Activated naive CD4-positive, alpha-beta T cell treated with anti-CD3 and anti-CD28 coated beads, Interleukin-2, amount 50 U/mL, for 24 hours (primary cell): ENCODE measurements around the gene ELP4.

Experiments
- H3K27ac Mint-ChIP-seq: one replicate; pipeline ENCODE4 v1.8.0; 2021; ENCODE audit warnings: mild to moderate bottlenecking, mixed read lengths
- H3K27me3 Mint-ChIP-seq: one replicate; pipeline ENCODE4 v1.8.0; 2021; ENCODE audit warnings: mixed read lengths
- H3K36me3 Mint-ChIP-seq: one replicate; pipeline ENCODE4 v1.8.0; 2021; ENCODE audit warnings: mixed read lengths
- H3K4me1 Mint-ChIP-seq: one replicate; pipeline ENCODE4 v1.8.0; 2021; ENCODE audit warnings: mixed read lengths
- H3K4me3 Mint-ChIP-seq: one replicate; pipeline ENCODE4 v1.8.0; 2021; ENCODE audit warnings: mild to moderate bottlenecking, mixed read lengths
- H3K9me3 Mint-ChIP-seq: one replicate; pipeline ENCODE4 v1.8.0; 2021; ENCODE audit warnings: mixed read lengths

Gene ELP4

DNA sequence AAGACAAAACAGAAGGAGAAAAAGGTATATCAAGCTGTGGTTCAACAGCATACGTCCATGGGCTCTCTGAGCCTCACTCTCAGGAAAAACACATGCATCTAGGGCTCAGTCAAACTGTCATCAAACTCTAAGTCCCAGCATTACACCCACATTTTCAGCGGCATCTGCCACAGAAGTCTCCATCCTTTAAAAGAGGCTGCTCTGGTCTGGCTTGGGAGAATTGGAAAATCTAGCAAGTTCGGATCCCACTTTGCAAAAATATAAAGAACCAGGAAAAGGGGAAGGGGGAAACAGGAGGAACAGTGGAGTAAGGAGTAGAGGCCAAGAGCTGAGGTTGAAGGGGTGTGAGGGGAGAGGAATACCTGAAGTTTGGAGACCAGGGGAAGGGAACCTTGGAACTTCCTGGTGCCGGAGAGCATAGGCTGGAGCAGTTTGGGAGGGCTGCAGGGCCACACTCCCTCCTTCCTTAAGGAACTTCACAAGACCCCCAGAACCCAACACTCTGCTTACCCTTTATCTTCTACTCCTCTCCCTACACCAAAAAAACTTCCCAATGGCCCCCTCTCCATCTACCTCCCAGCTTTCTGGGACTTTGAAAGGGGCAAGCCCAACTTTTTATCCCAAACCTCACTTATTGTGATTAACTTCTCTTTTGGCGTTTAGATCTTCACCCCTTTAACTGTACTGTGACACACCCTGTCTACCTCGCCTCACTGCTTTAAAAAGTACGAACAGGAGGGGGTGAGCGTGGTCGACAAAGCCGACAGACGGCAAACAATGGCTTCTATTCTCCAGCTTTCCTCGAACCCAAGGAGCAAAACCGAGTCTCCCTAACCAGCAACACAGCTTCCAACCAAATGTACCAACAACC lies 297.6 kb downstream of the ELP4 start:
- Mint-ChIP-seq H3K36me3 (peaks cover 6% of the 10 kb centered on the region), H3K27ac (no peak overlapping the region), H3K4me1 (peaks cover 57% of the 10 kb centered on the region), H3K27me3 (peaks cover 74% of the 10 kb centered on the region), H3K4me3 (no peak overlapping the region), H3K9me3 (peaks cover 5% of the 10 kb centered on the region)

DNA sequence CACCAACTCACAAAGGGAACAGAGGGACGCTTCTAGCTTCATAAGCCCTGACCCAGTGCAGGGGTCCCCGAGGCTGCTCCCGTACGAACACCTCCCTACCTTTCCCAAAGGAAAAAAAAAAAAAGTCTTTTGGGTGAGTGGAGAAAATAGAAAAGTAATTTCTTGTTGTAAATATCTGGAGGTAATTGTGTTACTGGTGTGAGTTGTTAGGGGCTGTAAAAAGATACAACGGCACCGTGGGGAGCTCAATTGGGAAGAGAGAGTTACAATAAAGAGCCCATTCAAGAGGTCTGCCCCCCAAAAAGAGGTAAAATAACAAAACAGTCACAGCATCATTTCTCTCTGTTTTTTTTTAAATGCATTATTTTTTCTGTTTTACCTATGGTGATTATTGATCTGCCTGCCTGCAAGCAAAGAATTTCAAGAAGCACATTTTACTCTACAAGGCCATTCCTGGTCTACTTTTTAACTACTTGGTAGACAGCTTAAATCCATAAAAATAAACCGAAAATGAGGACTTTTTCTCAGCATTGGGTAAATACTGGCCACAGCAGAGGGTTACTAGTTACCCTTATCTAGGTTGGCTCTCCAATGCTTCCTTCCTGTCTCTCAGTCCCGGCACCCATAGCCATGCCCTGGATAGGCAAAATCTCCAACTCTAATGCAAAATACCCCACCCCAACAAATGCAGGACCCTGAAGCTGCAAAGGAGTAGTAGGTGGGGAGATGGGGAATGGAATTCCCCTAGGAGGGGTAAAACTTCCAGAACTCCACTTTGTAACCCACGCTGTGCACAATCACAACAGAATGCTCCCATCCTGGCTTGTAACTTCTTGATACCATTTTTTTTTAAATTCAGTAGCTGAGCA lies 298.5 kb downstream of the ELP4 start:
- Mint-ChIP-seq H3K36me3 (peaks cover 8% of the 10 kb centered on the region), H3K27me3 (peaks cover 72% of the 10 kb centered on the region), H3K4me3 (no peak overlapping the region), H3K4me1 (peaks cover 59% of the 10 kb centered on the region), H3K9me3 (peaks cover 5% of the 10 kb centered on the region), H3K27ac (no peak overlapping the region)

DNA sequence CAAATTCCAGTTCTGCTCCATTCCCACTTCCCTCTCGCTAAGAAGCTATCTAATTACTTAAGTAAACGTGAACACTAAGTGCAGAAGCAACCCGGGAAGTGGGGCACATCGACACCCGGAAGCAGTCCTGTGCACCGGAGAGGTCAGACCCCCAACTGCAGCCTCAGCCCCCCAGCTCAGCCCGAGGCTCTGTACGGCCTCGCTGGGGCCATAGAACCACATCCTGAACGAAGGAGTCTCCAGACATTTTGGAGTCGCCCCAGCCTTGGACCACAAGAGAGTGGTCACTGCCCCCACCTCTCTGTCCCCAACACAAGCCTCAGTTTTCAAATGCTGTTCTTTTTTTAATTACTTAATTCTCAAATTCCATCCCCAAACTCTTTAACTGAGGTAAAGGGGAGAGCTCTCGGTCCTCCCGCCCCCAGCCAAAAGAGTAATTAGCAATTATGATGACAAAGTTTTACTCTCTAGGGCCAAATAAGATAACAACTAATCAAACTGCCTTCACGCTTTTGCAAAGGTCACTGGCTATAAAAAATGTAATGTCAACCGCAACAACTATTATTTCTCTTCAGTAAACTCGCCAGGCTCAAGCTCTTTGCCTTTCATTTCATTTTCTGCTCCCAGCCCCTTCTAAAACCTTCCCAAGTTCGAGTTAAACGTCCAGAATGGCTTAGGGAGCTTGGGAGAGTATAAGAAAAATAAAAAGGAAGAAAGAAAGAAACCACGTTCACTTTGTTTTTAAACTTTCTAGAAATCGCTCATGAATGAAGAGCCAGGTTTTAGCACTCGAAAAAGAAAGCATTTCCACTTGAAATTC lies 299.4 kb downstream of the ELP4 start:
- peaks cover 56% of the 10 kb centered on the region for H3K4me1 Mint-ChIP-seq
- peak overlapping the region; percentile 76 for H3K4me3 Mint-ChIP-seq
- no peak overlapping the region for H3K27ac Mint-ChIP-seq
- H3K9me3 Mint-ChIP-seq: no peaks in the 10 kb centered on the region
- H3K27me3 Mint-ChIP-seq: peaks cover 65% of the 10 kb centered on the region
- peaks cover 5% of the 10 kb centered on the region for H3K36me3 Mint-ChIP-seq

DNA sequence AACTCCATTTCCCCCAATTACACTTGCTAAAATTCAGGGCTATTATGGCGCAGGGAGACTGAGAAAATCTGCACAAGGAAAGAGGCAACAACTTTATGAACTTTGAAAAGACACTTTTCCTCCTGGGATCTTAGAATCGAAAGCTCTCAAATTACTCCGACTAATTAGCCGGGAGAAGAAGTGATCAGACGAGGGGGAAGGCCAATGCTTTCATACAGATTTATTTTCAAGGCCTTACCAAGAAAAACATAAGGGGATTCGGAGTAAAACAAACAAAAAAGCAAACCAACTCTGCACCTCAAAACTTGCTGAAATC lies 299.9 kb downstream of the ELP4 start:
- peak overlapping the region; percentile 6 for H3K27ac Mint-ChIP-seq
- no peaks in the 10 kb centered on the region for H3K9me3 Mint-ChIP-seq
- H3K4me3 Mint-ChIP-seq: peak overlapping the region; percentile 76
- H3K36me3 Mint-ChIP-seq: peaks cover 5% of the 10 kb centered on the region
- H3K27me3 Mint-ChIP-seq: peaks cover 63% of the 10 kb centered on the region
- H3K4me1 Mint-ChIP-seq: peaks cover 54% of the 10 kb centered on the region

DNA sequence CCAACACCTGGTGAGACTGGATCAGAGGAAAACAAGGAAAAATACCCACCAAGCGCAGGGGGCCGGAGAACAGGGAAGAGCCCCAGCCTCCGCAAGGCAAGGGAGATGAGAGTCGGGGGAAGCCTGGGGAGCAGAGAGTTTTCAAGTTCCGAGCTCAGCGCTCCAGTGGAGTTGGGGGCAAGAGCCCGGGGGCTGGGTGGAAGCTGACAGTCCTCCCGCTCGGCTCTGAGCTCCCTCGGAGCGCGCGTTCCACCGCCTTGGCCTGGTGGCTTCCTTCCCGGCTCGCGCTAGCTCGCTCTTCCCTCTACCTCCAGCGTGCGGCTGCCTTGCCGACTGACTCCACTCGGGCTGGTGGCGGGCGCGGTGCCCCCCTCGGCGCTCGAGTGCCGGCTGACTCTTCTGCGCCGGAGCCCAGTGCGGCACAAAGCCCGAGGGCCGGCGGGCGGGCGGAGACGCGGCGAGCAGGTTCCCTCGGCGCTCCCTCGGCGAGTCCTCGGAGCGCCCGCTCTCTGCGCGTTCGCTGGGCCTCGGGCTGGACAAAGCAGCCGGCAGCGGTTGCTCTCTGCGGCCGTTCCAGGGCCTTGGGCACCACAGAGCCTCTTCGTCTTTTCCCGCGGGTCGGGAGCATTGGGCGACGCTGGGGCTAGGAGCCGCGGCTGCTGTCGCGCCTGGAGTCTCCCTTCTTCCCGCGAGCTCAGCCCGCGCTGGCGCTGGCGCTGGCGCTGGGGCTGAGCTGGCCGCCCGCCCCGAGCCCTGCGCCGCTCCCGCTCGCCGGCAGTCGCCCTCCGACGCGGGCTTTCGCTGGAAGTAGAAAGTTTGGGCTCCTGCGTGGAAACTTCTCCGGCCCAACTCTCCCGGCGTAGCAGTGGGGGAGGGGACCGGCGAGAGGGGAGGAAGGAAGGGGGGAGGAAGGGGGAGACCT lies 300.6 kb downstream of the ELP4 start:
- Mint-ChIP-seq H3K9me3 (no peaks in the 10 kb centered on the region), H3K27ac (peak overlapping the region; percentile 6), H3K36me3 (peaks cover 5% of the 10 kb centered on the region), H3K4me3 (peak overlapping the region; percentile 83), H3K4me1 (peaks cover 56% of the 10 kb centered on the region), H3K27me3 (peaks cover 63% of the 10 kb centered on the region)

DNA sequence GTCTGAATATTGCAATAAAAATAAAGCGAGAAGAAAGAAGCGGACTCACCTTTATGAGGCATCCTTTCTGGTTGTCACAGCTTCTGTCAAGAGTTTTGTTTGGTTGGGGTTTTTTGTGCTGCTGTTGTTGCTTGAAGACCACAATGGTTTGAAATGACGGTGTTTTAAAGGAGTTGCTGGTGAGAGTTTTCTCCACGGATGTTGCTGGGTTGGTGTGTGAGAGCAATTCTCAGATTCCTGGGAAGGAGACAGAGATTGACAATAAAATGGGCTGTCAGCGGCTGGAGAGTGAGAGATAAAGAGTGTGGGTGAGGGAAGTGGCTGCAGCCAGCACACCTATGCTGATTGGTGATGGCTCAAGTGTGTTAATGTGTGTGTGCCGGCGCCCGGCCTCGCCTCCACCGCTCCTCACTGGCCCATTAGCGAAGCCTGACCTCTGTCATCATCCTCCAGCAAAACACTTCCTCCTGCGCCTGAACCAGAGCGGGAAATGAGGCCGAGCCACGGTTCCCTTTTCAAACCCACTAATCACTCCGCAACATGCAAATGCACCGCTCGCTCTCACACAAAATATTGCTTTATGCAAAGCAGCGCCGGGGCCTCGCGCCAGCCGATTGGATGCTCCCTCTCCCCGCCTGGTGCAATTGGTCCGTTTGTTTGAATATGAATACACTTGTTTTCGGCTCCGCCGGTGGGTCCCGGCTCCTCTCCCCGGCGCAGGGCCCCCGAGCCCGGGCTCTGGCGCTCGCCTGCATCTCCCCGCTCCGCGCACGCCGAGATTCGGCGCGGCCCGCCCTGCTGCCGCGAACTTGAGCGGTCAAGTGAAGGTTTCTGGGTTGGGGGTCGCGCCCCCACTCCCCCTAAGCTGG lies 301.4 kb downstream of the ELP4 start, which contains the start of gene PAX6:
TSS of gene PAX6 (minus strand) at position 544 of the 869 bp plus-strand sequence. CDS start 4,911 bp downstream, outside the sequence.
- Mint-ChIP-seq H3K36me3 (peaks cover 5% of the 10 kb centered on the region), H3K4me3 (peak within 1 kb of the TSS; percentile 86), H3K27ac (no peak within 1 kb of the TSS)

DNA sequence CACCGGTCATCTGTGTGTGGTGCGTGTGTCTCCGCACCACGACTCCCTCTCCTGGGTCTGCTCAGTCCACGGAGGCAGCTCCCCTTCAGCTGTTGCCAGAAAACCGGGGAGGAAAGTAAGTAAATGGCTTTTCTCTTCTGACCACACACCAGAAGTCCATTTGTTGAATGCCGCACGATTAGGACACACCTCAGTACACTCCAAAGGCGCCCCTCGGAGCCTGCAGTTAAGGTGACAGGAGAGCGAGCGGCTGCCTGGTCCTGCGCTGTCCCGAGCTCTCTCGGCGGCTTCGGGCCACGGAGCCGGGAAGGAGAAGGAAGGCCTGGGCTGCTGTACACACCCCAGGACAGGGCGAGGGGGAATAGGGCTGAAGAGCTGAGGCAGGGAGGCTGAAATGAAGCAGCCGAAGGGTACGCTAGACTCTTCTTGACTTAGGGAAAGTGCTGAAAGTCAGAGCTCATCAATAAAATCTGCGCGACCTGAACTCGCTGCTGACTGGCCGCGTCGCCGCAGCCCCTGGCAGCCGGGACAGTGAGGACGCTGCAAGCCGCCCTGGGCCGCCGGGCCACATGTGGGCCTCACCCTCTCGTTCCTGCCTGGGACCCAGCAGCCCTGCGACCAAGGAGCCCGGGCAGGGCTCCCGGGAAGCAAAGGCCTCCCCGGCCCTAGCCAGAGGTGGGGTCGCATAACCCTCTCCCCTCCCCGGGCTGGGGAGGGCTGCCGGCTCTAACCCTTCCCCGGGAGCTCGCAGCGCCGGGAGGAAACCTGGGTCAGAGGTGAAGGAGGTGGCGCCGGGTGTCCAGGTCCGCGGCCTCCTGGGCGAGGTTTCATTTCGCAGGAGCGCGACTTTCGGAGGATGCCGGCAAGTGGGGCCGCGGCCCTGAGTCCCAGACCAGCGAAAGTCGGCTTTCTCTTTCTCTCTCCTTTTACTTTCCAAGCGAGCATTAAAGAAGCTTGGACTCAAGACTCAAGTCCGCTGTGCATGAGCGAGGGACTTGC lies 303.1 kb downstream of the ELP4 start:
- peak overlapping the region; percentile 86 for H3K4me3 Mint-ChIP-seq
- peaks cover 57% of the 10 kb centered on the region for H3K27me3 Mint-ChIP-seq
- H3K4me1 Mint-ChIP-seq: peaks cover 65% of the 10 kb centered on the region
- no peak overlapping the region for H3K27ac Mint-ChIP-seq
- H3K9me3 Mint-ChIP-seq: no peaks in the 10 kb centered on the region
- H3K36me3 Mint-ChIP-seq: peaks cover 5% of the 10 kb centered on the region

More for the DNA sequence above, 301.4 kb downstream of the ELP4 start, which contains the start of gene PAX6:
- Mint-ChIP-seq H3K27me3 (peaks cover 65% of the 10 kb centered on the region), H3K4me1 (peaks cover 59% of the 10 kb centered on the region), H3K9me3 (no peaks in the 10 kb centered on the region)

DNA sequence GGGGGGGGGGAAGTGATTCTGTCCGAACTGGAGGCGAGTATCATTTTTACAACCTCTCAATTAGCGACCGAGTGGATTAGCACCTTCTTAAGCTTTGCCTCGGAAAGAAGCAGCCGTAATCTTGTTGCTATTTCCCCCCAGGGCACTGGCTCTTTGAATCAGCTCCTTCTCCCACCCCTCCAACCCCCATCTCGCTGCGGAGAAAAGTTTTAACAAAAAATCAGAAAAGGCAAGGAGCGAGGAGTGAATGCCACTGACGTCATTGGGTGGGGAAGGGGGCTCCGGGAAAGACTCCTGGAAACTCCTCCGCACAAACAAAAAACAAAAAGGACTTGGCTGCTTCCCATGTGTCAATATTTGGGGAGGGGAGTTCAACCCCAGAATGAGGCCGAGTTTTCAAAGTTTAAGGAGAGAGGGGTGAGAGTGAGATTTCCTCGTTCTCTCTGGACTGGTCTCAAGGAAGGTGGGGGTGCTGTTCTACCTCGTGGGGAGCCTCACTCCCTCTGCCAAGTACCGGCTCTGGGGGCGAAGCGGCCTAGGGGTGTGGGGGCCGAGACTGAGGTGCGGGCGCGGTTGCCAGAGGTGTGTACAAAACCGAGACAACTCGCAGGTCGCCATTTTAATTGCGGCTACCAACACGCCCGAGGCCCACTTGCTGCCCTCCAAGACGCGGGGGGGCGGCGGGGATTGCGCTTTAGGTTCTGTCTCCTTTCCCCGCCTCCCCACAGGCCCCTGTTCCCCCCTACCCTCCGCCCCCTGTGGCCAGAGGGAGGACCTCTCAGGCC lies 304.0 kb downstream of the ELP4 start:
- peaks cover 53% of the 10 kb centered on the region for H3K27me3 Mint-ChIP-seq
- peak overlapping the region; percentile 86 for H3K4me3 Mint-ChIP-seq
- H3K9me3 Mint-ChIP-seq: no peaks in the 10 kb centered on the region

DNA sequence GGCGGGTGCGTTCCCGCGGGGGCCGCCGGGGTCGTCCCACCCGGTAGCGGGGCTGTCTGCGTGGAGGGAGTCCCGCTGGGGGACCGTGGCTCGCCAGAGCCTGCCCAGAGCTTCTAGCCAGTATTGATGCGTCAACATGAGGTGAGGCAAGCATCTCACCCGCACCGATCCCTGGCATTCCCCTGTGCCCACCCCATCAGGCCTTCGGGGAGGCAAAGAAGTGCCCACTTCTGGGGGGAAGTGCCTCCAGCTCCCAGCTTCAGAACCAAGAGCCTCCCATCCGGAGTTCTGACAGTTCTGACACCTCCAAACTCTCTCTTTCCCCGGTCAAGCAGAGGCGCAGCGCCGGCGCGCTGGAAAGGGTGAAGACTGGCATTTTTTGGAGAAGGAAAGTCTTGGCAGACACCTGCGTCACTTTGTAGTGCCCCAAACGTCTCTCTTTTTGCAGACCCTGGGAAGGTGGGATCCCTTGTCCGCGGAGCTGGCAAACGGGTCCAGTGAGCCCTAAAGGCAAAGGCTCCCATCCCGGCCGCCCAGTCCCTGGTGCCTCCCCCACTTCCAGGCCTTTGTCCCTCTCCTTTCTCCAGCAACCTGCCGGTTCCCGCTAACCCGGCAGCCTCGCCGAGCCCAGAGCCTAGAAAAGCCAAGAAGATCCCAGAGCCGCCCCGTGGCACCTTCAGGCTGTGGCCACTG lies 304.8 kb downstream of the ELP4 start:
- H3K27me3 Mint-ChIP-seq: peaks cover 49% of the 10 kb centered on the region
- no peak overlapping the region for H3K27ac Mint-ChIP-seq
- peaks cover 4% of the 10 kb centered on the region for H3K36me3 Mint-ChIP-seq
- no peaks in the 10 kb centered on the region for H3K9me3 Mint-ChIP-seq
- peak overlapping the region; percentile 53 for H3K4me3 Mint-ChIP-seq
- peaks cover 54% of the 10 kb centered on the region for H3K4me1 Mint-ChIP-seq

More for the DNA sequence above, 304.0 kb downstream of the ELP4 start:
- Mint-ChIP-seq H3K36me3 (peaks cover 4% of the 10 kb centered on the region), H3K4me1 (peaks cover 60% of the 10 kb centered on the region), H3K27ac (no peak overlapping the region)

DNA sequence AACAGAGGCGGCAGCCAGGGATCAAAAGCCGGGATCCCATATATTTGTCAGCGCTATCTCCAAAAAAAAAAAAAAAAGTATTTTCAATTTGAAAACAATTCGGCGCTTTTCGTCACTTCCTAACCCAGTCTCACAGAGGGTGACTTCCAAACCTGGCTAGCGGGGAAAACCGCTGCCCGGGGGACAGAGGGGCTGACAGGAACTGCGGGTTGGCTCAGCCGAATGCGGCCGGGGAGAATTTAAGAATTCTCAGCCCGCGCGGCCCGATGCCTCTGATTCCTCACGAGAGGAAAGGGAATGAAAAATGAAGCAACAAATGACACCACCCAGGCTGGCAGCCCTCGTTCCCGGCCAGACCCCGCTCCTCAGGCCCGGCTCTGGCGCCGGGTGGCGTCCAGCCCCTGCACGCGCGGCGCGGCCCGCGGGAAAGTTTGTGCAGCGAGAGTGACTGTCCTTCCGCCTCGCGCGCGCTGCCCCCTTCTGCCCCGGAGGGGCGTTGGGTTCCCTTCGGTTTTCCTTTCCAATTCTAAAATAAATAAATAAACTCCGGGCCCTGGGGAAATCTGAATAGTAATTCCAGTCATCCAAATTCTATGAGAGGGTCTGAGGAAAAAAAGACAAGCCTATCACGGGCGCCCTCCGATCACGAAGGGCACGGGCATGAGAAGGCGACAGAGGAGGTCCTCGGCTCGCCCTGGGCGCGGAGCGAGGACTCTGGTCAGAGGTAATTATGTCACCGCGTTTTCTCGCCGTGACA lies 306.3 kb downstream of the ELP4 start:
- Mint-ChIP-seq H3K27me3 (peaks cover 48% of the 10 kb centered on the region), H3K4me3 (peak overlapping the region; percentile 71), H3K4me1 (peaks cover 44% of the 10 kb centered on the region), H3K9me3 (no peaks in the 10 kb centered on the region), H3K27ac (peak overlapping the region; percentile 77), H3K36me3 (peaks cover 4% of the 10 kb centered on the region)

DNA sequence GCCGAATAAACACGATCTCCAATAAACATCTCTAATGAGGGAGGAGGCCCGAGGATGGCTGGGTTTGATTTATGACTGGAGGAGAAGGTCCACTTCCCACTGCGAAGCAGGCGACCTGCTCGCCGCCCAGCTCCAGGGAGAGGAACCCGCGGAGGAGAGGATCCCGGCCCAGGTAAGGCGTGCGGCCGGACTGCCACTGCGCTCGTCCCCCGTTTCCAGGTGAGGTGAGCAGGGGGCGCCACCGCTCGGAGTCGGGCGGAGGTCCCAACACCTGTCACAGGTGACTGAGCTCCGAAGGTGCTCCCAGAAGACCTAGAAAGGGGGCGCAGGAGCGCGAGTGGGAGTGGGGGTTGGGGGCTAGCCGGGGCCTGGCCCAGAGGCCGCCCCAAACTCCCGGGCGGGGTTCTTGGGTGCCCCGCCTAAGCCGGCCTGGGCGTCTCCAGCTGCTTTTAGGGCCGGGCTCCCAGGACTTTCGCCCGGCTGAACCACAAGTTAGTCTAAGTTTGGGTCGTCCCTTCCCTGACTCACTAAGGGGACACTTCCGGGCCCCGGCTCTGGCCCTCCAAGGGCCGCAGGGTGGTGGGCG lies 307.0 kb downstream of the ELP4 start:
- H3K4me3 Mint-ChIP-seq: peak overlapping the region; percentile 71
- H3K9me3 Mint-ChIP-seq: peaks cover 3% of the 10 kb centered on the region
- H3K27me3 Mint-ChIP-seq: peaks cover 50% of the 10 kb centered on the region
- H3K36me3 Mint-ChIP-seq: peaks cover 6% of the 10 kb centered on the region
- peaks cover 40% of the 10 kb centered on the region for H3K4me1 Mint-ChIP-seq
- H3K27ac Mint-ChIP-seq: peak overlapping the region; percentile 77
